GM18502 (cell line): ENCODE results near the gene COPS6.
A peak's percentile ranks its signal among the peaks of the same experiment; 100 is the strongest.

Source experiments
- ATAC-seq: cut with Tn5 transposase; IDR thresholded peaks from one replicate; pipeline ENCODE4 v1.9.1; 2021; ENCODE audit warnings: mild to moderate bottlenecking; ENCODE audit not compliant: unreplicated experiment, poor library complexity

COPS6 gene

DNA sequence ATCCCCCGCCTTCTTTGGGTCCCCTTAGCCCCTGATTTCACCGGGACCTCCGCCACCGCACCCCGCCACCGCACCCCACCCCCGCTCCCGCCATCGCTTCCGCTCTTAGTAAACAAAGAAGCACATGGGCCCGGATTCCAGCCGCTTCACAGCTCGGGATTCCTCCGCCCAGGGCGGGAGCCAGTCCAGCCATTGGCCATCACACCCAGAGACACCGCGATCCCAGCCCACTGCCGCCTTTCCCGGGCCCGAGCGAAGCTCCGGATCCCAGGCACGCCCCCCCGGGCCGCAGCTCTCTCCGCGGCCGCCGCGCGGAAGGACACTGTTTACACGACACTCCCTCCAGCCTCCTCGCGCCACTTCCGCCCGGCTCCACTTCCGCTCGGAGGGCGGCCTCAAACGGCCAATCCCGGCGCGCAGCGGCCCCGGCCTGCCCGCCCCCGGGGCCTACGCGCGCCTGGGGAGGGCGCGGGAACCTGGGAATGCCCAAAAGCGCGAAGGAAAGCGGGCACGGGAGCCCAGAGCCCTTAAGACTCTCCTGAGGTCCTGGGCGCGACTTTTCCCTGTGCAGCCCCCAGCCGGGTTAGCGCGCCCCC, 11.7 kb downstream of the COPS6 start:
- ATAC-seq = peak; percentile 61

DNA sequence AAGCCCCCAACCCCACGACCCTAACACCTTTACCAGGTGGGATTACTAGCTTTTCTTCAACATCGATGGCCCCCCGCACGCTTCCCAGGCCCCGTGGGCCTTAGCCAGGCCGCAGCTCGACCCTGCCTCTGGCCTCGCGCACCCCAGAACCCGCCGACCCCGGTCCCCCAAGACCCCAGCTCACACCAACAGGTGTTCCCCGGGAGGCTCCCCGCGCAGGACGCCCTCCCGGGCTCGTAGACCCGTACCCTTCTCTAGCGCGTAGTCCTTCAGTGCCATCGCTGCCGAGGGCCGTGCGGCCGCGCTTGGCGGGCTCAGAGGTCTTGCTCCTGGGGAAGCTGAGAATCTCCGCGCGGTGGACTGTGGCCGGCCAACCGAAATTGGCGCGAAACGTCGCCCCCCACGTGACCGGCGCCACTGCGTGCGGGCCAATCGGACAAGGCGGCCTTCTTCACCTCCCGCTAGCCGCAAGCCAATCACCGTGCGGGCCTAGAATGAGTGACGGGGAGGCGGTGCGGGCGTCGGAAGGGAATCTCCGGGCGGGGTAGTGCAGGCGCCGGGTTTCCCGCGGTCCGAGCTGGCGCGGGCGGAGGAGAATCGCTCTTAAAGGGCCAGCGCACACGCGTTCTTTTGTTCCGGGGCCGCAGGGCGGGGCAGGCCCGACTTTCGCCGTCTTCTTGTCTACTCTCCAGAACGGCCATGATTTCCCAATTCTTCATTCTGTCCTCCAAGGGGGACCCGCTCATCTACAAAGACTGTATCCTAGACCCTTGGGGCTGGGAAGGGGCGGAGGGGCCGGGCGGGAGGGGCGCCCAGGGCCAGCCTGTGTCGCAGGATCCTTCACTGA, 12.5 kb downstream of the COPS6 start, which contains the start of the genes AP4M1 and MCM7:
Gene AP4M1, plus strand, starts transcription at position 628 of the 847 bp plus-strand sequence. Its CDS starts 72 bp downstream, at position 700.
Gene MCM7, minus strand, starts transcription at position 382 of the 847 bp plus-strand sequence. Its CDS starts 103 bp downstream, at position 279.
- ATAC-seq = peak; percentile 81

DNA sequence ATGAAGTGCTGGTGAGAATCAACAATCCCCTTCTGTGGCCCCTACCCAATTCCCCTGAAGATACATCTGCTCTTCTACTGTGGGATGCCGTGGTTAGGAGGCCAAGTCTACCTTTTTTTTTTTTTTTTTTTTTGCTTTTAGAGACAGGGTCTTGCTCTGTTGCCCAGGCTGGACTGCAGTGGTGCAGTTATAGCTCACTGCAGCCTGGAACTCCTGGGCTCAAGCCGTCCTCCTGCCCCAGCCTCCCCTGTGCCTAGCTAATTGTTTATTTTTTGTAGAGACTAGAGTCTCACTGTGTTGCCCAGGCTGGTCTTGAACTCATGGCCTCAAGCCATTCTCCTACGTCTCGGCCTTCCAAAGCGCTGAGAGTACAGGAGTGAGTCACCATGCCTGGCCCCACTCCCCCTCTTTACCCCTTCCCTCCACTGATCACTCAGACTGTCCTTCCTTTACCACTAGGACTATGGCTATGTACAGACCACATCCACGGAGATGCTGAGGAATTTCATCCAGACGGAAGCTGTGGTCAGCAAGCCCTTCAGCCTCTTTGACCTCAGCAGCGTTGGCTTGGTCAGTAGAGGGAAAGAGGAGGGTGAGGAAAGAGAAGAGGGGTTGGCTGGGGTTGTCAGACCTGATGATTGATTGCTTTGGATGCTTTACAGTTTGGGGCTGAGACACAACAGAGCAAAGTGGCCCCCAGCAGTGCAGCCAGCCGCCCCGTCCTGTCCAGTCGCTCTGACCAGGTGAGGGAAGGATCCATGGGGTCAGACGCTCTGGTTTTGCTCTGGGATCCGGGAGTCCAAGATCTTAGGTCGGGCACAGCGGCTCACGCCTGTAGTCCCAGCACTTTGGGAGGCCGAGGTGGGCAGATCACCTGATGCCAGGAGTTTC, 14.4 kb downstream of the COPS6 start:
- no peak for ATAC-seq

DNA sequence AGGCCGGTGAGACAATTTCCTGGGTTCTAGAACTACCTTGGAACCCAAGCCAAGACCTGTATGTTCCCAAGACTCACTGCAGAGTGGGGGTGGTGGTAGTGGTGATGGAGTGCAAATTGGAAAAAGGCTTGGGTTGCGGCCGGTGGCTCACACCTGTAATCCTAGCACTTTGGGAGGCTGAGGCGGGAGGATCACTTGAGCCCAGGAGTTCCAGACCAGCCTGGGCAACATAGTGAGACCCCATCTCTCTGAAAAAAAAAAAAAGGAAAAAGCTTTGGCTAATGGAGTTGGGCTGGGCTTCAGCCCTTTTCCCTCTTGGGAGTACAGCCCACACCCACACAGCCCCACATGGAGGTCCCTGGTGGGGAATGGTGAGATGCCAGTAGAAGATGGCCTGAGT, 16.8 kb downstream of the COPS6 start:
- no peak for ATAC-seq

DNA sequence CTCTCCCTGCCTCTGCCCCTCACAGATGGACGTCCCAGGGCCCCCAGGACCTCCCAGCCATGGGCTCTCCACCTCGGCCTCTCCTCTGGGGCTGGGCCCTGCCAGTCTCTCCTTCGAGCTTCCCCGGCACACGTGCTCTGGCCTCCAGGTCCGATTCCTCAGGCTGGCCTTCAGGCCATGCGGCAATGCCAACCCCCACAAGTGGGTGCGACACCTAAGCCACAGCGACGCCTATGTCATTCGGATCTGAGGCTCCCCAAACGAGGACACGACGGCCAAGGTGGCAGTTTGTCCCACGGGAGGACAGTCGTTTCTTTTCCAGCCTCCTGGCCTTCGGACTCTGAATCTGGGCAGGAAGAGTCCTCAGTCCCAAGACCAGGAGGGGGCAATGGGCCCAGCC, 17.9 kb downstream of the COPS6 start:
- ATAC-seq = no peak

DNA sequence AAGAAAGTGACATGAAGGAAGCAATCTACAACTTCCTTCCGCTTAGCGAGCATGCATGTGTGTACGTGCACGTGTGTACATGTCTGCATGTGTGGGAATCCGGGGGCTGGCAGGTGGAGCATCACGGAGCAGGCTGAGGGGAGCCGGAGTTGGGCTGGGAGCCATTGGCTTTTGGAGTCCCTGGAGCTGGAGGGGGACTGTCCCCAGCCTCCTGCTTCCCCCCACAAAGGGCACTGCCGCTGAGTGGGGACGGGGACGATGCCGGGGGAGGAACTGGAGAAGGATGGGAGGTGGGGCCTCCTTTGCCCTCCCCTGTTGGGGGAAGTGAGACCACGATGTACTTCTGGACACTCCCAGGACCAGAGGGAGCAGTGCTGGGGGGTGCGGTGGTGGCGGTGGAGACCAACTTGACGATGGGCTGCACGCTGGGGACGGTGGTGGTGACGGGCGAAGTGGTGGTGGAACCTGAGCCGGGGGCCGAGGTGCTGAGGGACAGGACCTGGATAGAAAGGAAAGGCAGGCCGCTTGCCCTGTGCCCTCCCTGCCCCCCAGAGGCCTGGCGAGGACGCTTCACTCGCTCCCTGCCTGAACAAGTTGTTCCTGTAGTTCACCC, 18.5 kb downstream of the COPS6 start:
- no peak for ATAC-seq

DNA sequence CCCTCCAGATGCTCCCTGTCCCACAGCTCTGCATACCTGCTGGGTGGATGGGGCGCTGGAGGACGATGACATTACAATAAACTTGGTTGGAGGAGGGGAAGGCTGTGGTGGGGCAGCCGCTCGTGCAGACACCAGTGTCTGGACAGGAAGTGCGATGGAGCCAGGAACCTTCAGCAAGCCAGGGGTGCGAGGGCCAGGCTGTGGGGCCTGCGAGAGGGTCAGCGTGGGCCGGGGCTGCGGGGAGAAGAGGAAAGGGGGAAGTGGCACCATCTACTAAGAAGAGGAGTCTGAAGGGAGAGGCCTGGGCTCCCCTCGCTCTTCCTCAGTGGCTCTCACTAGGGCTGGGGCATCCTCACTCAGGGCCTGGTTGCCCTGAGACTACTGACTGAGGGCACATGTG, 19.1 kb downstream of the COPS6 start:
- no peak for ATAC-seq

DNA sequence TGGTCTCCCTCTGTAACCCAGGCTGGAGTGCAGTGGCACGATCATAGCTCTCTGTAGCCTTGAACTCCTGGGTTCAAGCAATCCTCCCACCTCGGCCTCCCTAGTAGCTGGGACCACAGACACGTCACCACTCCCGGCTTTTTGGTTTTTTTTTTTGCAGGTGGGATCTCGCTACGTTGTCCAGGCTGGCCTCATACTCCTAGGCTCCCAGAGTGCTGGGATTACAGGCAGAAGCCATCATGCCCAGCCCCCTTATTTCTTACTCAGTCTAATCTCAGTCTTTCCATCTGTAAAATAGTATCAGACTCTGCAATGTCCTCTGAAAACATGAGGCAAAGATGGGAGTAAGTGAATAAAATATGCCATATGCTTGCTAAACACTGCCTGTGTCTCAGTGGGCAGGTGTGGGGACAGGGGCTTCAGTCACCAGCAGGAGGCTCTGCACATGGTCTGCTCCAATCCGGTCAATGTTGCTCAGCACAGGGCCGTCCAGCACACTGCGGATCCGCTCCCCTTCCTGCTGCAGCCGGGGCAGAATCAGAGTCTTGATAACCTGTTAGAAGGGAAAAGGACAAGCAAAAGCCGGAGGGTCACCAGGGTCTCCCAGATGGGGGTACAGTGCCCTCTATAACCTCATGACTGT, 20.9 kb downstream of the COPS6 start:
- ATAC-seq = no peak

DNA sequence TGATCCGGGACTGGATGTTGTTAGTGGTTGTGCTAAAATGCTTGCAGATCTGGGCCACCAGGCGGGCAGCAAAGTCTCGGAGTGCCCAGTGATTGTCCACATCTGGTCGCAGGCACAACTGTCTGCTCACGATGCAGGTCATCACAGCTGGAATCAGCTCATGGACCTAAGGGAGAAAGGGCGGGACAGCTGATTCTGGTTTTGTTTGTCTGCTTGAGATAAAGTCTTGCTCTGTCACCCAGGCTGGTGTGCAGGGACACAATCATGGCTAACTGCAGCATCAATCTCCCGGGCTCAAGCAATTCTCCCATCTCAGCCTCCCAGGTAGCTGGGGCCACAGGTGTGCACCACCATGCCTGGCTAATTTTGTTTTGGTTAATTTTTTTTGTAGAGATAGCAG, 22.4 kb downstream of the COPS6 start:
- no peak for ATAC-seq

DNA sequence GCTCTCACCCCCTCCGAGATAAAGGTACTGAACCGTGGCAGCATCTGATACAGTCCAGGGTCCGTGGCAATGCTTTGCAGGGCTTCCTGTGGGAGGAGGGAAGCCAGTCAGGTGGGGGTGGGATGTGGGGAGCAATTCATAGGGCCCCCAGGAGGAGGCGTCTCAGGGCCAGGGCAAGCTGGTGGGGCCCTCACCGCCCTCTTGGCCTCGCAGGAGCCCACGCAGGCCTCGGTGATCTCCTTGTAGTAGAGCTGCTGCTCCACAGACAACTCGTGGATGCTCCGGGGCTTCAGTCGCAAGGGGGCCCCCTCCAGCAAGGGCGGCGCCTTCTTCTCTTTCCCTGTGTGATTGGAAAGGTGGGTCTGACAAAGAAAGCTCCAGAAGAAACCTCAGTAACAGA, 23.1 kb downstream of the COPS6 start:
- ATAC-seq = no peak

DNA sequence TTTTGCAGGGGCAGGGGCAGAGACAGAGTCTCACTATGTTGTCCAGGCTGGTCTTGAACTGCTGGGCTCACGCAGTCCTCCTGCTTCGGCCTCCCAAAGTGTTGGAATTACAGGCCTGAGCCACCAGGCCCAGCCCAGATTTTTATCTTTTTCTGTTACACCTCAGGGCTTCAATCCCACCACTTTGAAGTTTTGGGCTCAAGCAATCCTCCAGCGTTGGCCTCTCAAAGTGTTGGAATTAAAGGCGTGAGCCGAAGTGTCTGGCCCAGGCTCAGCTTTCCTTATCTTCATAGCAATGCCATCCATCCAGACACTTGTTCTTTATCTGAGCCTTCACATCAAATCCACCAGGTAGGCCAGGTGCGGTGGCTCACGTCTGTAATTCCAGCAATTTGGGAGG, 26.3 kb downstream of the COPS6 start:
- no peak for ATAC-seq

DNA sequence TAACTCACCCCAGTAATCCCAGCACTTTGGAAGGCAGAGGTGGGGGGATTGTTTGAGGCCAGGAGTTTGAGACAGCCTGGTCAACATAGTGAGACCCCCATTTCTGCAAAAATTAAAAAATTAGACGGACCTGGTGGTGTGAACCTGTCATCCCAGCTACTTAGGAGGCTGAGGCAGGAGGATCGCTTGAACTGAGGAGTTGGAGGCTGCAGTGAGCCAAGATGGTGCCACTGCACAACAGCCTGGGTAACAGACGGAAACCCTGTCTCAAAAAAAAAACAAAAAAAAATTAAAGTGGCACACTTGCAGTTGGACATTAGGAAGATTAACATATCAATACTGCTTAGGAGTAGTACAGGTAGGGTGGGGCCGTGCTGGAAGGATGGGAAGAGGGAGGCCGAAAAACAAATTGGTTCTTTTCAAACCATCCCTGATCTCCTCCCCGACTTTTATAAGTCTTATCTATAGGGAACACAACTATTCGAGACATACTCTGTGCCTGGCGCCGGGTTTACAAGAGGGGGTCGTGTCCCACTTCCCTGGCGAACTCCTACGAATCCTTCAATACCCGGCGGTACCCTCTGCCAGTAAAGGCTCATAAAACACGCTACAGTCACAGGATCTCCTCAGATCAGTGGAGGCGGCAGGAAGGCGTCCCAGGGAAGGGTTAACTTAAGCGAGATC, 29.8 kb downstream of the COPS6 start:
- no peak for ATAC-seq

DNA sequence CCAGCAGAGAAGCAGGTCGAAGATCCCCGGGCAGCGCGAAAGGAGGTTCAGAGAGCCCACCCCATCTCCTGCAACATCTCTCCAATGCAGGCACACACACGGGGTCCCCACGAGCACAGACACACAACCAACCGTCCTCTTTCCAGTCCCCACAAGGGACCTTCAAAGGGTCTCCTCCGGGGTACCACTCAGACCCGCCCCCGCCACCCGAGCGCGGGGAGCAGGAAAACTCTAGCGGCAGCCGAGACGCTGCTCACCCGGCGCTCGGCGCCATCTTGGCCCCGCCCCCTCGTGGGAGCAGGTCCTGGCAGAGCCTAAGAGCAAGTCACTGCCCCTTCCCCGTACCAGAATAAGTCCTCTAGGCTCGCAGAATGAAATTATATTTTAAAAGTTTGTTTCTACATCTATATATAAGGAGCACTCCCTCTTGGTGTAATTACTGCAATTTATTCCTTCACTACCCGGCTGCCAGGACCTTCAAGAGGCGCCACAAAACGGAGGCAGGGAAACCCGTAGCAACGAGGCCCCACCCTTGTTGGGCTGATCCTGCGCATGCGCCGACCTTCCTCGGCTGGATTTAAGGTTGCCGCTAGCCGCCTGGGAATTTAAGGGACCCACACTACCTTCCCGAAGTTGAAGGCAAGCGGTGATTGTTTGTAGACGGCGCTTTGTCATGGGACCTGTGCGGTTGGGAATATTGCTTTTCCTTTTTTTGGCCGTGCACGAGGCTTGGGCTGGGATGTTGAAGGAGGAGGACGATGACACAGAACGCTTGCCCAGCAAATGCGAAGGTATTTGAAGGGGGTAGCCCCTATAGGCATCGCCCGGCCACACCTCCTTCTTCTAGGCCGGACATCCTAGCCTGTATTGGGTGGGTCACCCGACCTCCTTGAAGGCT, 30.6 kb downstream of the COPS6 start, which contains the start of the genes CNPY4 and TAF6:
Gene CNPY4, plus strand, starts transcription at position 563 of the 898 bp plus-strand sequence. Its CDS starts 111 bp downstream, at position 674.
Gene TAF6, minus strand, starts transcription at position 287 of the 898 bp plus-strand sequence. CDS start 5,149 bp downstream, outside the sequence.
- peak; percentile 77 for ATAC-seq

DNA sequence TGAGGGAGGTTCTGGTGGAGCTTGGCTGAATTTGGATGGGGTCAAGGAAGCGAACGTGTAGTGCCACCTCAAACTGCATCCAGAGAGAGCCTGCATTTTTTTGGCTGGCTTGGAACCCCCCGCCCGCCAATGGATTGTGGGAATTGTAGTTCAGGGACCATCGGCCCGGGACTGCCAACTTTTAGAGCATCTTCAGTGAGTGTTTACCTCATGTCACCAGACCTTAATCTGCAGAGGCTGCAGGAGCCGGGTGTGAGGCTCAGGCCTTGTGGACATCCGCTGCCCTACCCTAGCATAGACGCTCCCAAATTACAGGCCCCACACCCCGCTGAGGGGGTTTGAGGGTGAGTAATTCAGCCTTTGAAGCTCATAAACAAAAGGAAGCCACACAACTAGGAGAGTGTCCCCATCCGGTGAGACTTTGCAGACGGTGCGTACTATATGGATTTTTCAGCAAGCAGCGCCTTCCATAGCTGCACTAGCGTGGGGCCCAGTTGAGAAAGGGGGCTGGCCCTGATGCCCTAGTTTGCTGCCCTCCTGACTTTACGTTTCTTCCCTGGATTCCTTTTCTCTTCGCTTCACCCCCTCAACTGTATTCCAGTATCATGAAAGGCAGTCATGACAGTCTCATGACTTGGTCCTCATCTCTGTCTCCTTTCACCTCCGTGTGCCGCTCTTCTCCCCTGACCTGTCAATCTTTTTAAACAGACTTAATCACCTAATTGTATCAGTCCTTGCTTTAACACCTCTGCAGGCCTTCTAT, 31.4 kb downstream of the COPS6 start:
- ATAC-seq = peak; percentile 33

DNA sequence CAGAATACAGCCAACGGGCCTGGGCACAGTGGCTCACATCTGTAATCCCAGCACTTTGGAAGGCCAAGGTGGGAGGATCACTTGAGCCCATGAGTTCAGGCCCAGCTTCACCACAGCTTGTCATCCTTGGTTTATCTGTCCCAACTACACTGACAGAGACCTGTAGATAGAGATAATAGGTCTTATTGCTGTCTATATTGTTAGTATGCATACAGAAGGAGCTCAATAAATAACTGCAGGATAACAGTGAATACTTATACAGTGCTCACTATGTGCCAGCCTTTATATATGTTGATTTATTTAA, 31.9 kb downstream of the COPS6 start:
- no peak for ATAC-seq

DNA sequence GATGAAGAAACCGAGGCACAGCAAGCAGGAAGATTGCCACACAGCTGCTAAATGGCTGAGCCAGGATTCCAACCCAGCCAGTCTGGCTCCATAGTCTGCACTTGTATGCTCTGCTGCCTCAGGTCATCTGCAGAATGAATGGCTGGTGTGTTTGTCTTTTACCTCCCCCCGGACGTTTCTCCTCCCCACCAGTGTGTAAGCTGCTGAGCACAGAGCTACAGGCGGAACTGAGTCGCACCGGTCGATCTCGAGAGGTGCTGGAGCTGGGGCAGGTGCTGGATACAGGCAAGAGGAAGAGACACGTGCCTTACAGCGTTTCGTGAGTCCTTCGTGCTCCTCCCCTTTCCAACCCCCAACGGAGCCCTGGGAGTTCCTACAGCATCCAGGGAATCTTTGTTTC, 33.3 kb downstream of the COPS6 start:
- no peak for ATAC-seq

DNA sequence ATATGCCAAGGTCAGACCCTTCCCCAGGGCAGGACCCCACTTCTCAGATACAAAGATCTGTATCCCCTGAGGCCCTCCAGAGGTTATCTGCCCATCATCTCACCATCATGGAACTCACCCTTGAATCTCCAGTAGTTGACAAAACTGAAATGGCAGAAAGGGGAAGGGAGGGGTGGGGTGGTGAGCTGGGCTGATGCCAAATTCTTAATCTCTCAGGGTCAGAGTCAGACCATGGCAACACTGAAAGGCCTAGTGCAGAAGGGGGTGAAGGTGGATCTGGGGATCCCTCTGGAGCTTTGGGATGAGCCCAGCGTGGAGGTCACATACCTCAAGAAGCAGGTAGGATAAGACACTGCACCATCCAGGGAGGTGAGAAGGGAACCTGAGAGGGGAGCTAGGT, 33.8 kb downstream of the COPS6 start:
- ATAC-seq = no peak
